ENCODE data around the gene POLR1B.

DNA sequence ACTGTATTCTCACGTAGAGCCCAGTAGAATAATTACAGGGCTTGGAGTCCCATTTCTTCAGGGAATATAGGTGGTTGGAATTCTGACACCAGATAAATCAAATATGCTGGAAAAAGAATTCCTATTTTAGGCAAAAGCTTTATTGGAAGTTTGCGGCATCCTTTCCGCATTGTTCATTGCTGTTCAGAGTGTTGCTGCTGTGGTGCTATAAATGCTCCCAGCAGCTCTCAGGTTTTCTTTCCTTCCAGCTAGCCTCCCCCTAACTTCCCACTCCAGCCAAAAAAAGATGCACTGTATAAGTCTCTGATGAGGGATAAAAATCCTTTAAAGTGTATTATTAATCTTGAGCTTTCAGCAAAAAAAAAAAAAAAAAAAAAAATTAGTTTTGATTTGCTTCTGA is 25.5 kb upstream of the POLR1B start:
- TF ChIP-seq, protein P1, sequence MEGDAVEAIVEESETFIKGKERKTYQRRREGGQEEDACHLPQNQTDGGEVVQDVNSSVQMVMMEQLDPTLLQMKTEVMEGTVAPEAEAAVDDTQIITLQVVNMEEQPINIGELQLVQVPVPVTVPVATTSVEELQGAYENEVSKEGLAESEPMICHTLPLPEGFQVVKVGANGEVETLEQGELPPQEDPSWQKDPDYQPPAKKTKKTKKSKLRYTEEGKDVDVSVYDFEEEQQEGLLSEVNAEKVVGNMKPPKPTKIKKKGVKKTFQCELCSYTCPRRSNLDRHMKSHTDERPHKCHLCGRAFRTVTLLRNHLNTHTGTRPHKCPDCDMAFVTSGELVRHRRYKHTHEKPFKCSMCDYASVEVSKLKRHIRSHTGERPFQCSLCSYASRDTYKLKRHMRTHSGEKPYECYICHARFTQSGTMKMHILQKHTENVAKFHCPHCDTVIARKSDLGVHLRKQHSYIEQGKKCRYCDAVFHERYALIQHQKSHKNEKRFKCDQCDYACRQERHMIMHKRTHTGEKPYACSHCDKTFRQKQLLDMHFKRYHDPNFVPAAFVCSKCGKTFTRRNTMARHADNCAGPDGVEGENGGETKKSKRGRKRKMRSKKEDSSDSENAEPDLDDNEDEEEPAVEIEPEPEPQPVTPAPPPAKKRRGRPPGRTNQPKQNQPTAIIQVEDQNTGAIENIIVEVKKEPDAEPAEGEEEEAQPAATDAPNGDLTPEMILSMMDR (conservative IDR thresholded peaks at IDR 0.05): no peak
- no peak for TF ChIP-seq EZH2 (IDR thresholded peaks at IDR 0.05; ENCODE audit: low read depth)

All from PC-9 (cell line).